Effector memory CD8-positive, alpha-beta T cell (primary cell): ENCODE data around the gene UNC45B.

ENCODE experiments used
- ATAC-seq: fragments of 150-1000 bp; cut with Tn5 transposase; replicated peaks from 2 replicates; pipeline ENCODE4 v1.10.0; 2021; ENCODE audit warnings: mild to moderate bottlenecking, moderate library complexity
- DNase-seq, 3 experiments: peaks; one replicate each; pipeline ENCODE4 v3.0.0; 2021
- H3K27ac Mint-ChIP-seq, 2 donors: one replicate each; pipeline ENCODE4 v1.8.0; 2022; ENCODE audit warnings: mild to moderate bottlenecking in 2 of 2, mixed read lengths in 2 of 2, moderate library complexity in 2 of 2
- H3K27me3 Mint-ChIP-seq, 2 donors: one replicate each; pipeline ENCODE4 v1.8.0; 2022; ENCODE audit warnings: mixed read lengths in 2 of 2
- H3K36me3 Mint-ChIP-seq: one replicate; pipeline ENCODE4 v1.8.0; 2022; ENCODE audit warnings: mild to moderate bottlenecking, moderate library complexity, mixed read lengths; ENCODE audit not compliant: insufficient read depth
- H3K4me1 Mint-ChIP-seq, 2 donors: one replicate each; pipeline ENCODE4 v1.8.0; 2022; ENCODE audit warnings: low read depth in 2 of 2, mixed read lengths in 2 of 2
- H3K4me3 Mint-ChIP-seq, 2 donors: one replicate each; pipeline ENCODE4 v1.8.0; 2022; ENCODE audit warnings: mild to moderate bottlenecking in 2 of 2, mixed read lengths in 2 of 2, moderate library complexity in 2 of 2
- H3K9me3 Mint-ChIP-seq, 2 donors: one replicate each; pipeline ENCODE4 v1.8.0; 2022; ENCODE audit warnings: mixed read lengths in 2 of 2

The UNC45B gene

GRCh38 chr17:35129154-35129972 lies 18.3 kb upstream of the UNC45B start:
- DNase-seq = no peak
- H3K4me1 Mint-ChIP-seq = peaks cover 0 to 3% of the 10 kb centered on the region in 2 donors
- ATAC-seq = no peak

GRCh38 chr17:35129973-35130351 lies 17.7 kb upstream of the UNC45B start:
- Mint-ChIP-seq H3K9me3 (no peaks in the 10 kb centered on the region), H3K27ac (no peak overlapping the region), H3K27me3 (no peaks in the 10 kb centered on the region), H3K4me1 (peaks cover 0 to 3% of the 10 kb centered on the region in 2 donors), H3K4me3 (no peak overlapping the region), H3K36me3 (peaks cover 18% of the 10 kb centered on the region)
- no peak for DNase-seq
- no peak for ATAC-seq

More at GRCh38 chr17:35129154-35129972, 18.3 kb upstream of the UNC45B start:
- H3K27ac Mint-ChIP-seq = no peak overlapping the region
- H3K36me3 Mint-ChIP-seq = peaks cover 12% of the 10 kb centered on the region
- no peak overlapping the region for H3K4me3 Mint-ChIP-seq
- no peaks in the 10 kb centered on the region for H3K9me3 Mint-ChIP-seq
- no peaks in the 10 kb centered on the region for H3K27me3 Mint-ChIP-seq

GRCh38 chr17:35130392-35130791 lies 17.2 kb upstream of the UNC45B start:
- H3K4me1 Mint-ChIP-seq = peaks cover 0 to 3% of the 10 kb centered on the region in 2 donors
- no peak overlapping the region for H3K4me3 Mint-ChIP-seq
- ATAC-seq = no peak
- H3K27me3 Mint-ChIP-seq = no peaks in the 10 kb centered on the region
- no peak for DNase-seq
- peaks cover 22% of the 10 kb centered on the region for H3K36me3 Mint-ChIP-seq
- no peaks in the 10 kb centered on the region for H3K9me3 Mint-ChIP-seq
- H3K27ac Mint-ChIP-seq = no peak overlapping the region

GRCh38 chr17:35132099-35132498 lies 15.5 kb upstream of the UNC45B start:
- peaks cover 0 to 3% of the 10 kb centered on the region in 2 donors for H3K4me1 Mint-ChIP-seq
- ATAC-seq (no peak), DNase-seq (no peak)
- H3K9me3 Mint-ChIP-seq = no peaks in the 10 kb centered on the region
- H3K4me3 Mint-ChIP-seq = no peak overlapping the region
- no peak overlapping the region for H3K27ac Mint-ChIP-seq
- H3K27me3 Mint-ChIP-seq = no peaks in the 10 kb centered on the region
- peaks cover 27% of the 10 kb centered on the region for H3K36me3 Mint-ChIP-seq

GRCh38 chr17:35132816-35133550 lies 14.6 kb upstream of the UNC45B start:
- no peaks in the 10 kb centered on the region for H3K9me3 Mint-ChIP-seq
- DNase-seq (no peak), ATAC-seq (no peak)
- H3K27me3 Mint-ChIP-seq = no peaks in the 10 kb centered on the region
- no peak overlapping the region for H3K4me3 Mint-ChIP-seq
- H3K36me3 Mint-ChIP-seq = peaks cover 27% of the 10 kb centered on the region
- H3K4me1 Mint-ChIP-seq = peaks cover 0 to 3% of the 10 kb centered on the region in 2 donors
- H3K27ac Mint-ChIP-seq = peak overlapping the region in 1 of 2 donors; percentile 63

- no peaks in the 10 kb centered on the region for H3K27me3 Mint-ChIP-seq
- H3K9me3 Mint-ChIP-seq = no peaks in the 10 kb centered on the region
- no peak for ATAC-seq
- H3K4me3 Mint-ChIP-seq = no peak overlapping the region
- H3K36me3 Mint-ChIP-seq = peaks cover 34% of the 10 kb centered on the region
- peaks cover 3 to 4% of the 10 kb centered on the region in 2 donors for H3K4me1 Mint-ChIP-seq
- DNase-seq = no peak
- H3K27ac Mint-ChIP-seq = no peak overlapping the region
Observed at GRCh38 chr17:35135322-35135721, 12.3 kb upstream of the UNC45B start.

- DNase-seq (no peak), ATAC-seq (no peak)
- Mint-ChIP-seq H3K9me3 (no peaks in the 10 kb centered on the region), H3K36me3 (peaks cover 31% of the 10 kb centered on the region), H3K4me1 (peaks cover 4 to 6% of the 10 kb centered on the region in 2 donors), H3K27me3 (no peaks in the 10 kb centered on the region), H3K4me3 (no peak overlapping the region), H3K27ac (peak overlapping the region in 1 of 2 donors; percentile 80)
Observed at GRCh38 chr17:35138218-35138617, 9.4 kb upstream of the UNC45B start.

GRCh38 chr17:35141681-35142466 lies 5.7 kb upstream of the UNC45B start, which contains the start of gene NLE1:
Gene NLE1, minus strand, starts transcription at chr17:35142303. Its CDS starts 28 bp downstream, at chr17:35142275.
- peak within 1 kb of the TSS; percentile 66 to 85 for H3K27ac Mint-ChIP-seq
- DNase-seq (peak; percentile 86 to 92 (median 89)), ATAC-seq (peak; percentile 95)
- peak within 1 kb of the TSS; percentile 75 to 80 for H3K4me3 Mint-ChIP-seq
- peaks cover 3 to 10% of the 10 kb centered on the region in 2 donors for H3K4me1 Mint-ChIP-seq
- H3K27me3 Mint-ChIP-seq = no peaks in the 10 kb centered on the region
- H3K9me3 Mint-ChIP-seq = no peaks in the 10 kb centered on the region
- H3K36me3 Mint-ChIP-seq = peaks cover 7% of the 10 kb centered on the region

GRCh38 chr17:35142467-35142796 lies 5.2 kb upstream of the UNC45B start:
- no peak for ATAC-seq

GRCh38 chr17:35144840-35145239 lies 2.8 kb upstream of the UNC45B start:
- peaks cover 3 to 6% of the 10 kb centered on the region in 2 donors for H3K4me1 Mint-ChIP-seq
- H3K9me3 Mint-ChIP-seq = no peaks in the 10 kb centered on the region
- ATAC-seq (no peak), DNase-seq (no peak)
- H3K4me3 Mint-ChIP-seq = no peak overlapping the region
- no peak overlapping the region for H3K27ac Mint-ChIP-seq
- H3K27me3 Mint-ChIP-seq = no peaks in the 10 kb centered on the region
- no peaks in the 10 kb centered on the region for H3K36me3 Mint-ChIP-seq

More at GRCh38 chr17:35142467-35142796, 5.2 kb upstream of the UNC45B start:
- Mint-ChIP-seq H3K36me3 (peaks cover 7% of the 10 kb centered on the region), H3K4me3 (peak overlapping the region; percentile 75 to 80), H3K27me3 (no peaks in the 10 kb centered on the region), H3K27ac (peak overlapping the region; percentile 66 to 85), H3K4me1 (peaks cover 3 to 10% of the 10 kb centered on the region in 2 donors), H3K9me3 (no peaks in the 10 kb centered on the region)
- no peak for DNase-seq

GRCh38 chr17:35146214-35146833 lies 1.3 kb upstream of the UNC45B start:
- DNase-seq (no peak), ATAC-seq (no peak)
- Mint-ChIP-seq H3K9me3 (no peaks in the 10 kb centered on the region), H3K27me3 (no peaks in the 10 kb centered on the region), H3K4me1 (peaks cover 3 to 6% of the 10 kb centered on the region in 2 donors), H3K36me3 (no peaks in the 10 kb centered on the region), H3K27ac (no peak overlapping the region), H3K4me3 (no peak overlapping the region)

- ATAC-seq (no peak), DNase-seq (no peak)
- H3K9me3 Mint-ChIP-seq = no peaks in the 10 kb centered on the region
- H3K4me3 Mint-ChIP-seq = no peak overlapping the region
- no peaks in the 10 kb centered on the region for H3K36me3 Mint-ChIP-seq
- H3K27ac Mint-ChIP-seq = peak overlapping the region in 1 of 2 donors; percentile 51
- H3K27me3 Mint-ChIP-seq = no peaks in the 10 kb centered on the region
- H3K4me1 Mint-ChIP-seq = peaks cover 0 to 6% of the 10 kb centered on the region in 2 donors
Observed at GRCh38 chr17:35148144-35148543, 527 bp downstream of the UNC45B start.

GRCh38 chr17:35149941-35150340 lies 2.3 kb downstream of the UNC45B start:
- Mint-ChIP-seq H3K27ac (no peak overlapping the region), H3K9me3 (no peaks in the 10 kb centered on the region), H3K36me3 (no peaks in the 10 kb centered on the region), H3K4me1 (no peaks in the 10 kb centered on the region), H3K4me3 (no peak overlapping the region), H3K27me3 (no peaks in the 10 kb centered on the region)
- no peak for DNase-seq
- ATAC-seq = no peak
